CD14-positive monocyte (primary cell): Measurements from ENCODE around the gene MAP6. TPM values are rescaled to one million over a fixed set of nuclear protein-coding genes. Genes with fewer than 3 reads are reported as not detected.

ENCODE experiments used
- DNase-seq, 3 donors: peaks; one replicate each; pipeline ENCODE4 v3.0.0-alpha.2; 2011 to 2022
- H2AFZ ChIP-seq: 2 replicates; pipeline ENCODE4 v1.6.0; 2012; ENCODE audit warnings: mild to moderate bottlenecking, low read depth, low read length, inconsistent platforms; ENCODE audit not compliant: insufficient read depth, poor library complexity, severe bottlenecking
- H3K27ac ChIP-seq, 2 donors: 1 replicate in 1 of 2; 2 replicates in 1 of 2; pipeline ENCODE4 v1.5.1; 2012 to 2013; ENCODE audit warnings: low read length in 2 of 2, control low read depth in 1 of 2, inconsistent platforms in 1 of 2, low read depth in 1 of 2, mild to moderate bottlenecking in 1 of 2
- H3K27me3 ChIP-seq, 2 donors: one replicate each; pipeline versions ENCODE4 v1.6.0 to v1.6.1; 2011 to 2013; ENCODE audit warnings: low read length in 2 of 2; ENCODE audit not compliant: control insufficient read depth in 2 of 2, insufficient read depth in 2 of 2
- H3K36me3 ChIP-seq, 2 donors: replicated peaks in 1 of 2; 1 replicate in 1 of 2; 2 replicates in 1 of 2; pipeline versions ENCODE4 v1.5.1 to v1.6.1; 2012 to 2013; ENCODE audit warnings: low read length in 2 of 2, control low read depth in 1 of 2, inconsistent platforms in 1 of 2, mild to moderate bottlenecking in 1 of 2; ENCODE audit not compliant: insufficient read depth in 2 of 2, control insufficient read depth in 1 of 2
- H3K4me1 ChIP-seq, 2 donors: 1 replicate in 1 of 2; 2 replicates in 1 of 2; pipeline versions ENCODE4 v1.5.1 to v1.6.1; 2012 to 2013; ENCODE audit warnings: low read length in 2 of 2, control low read depth in 1 of 2, inconsistent platforms in 1 of 2, mild to moderate bottlenecking in 1 of 2, moderate library complexity in 1 of 2; ENCODE audit not compliant: insufficient read depth in 2 of 2, control insufficient read depth in 1 of 2
- H3K4me2 ChIP-seq: replicated peaks from 2 replicates; pipeline ENCODE3; 2012; ENCODE audit warnings: low read length, moderate library complexity, mild to moderate bottlenecking; ENCODE audit not compliant: poor library complexity, severe bottlenecking; ENCODE audit errors: extremely low read depth
- H3K4me3 ChIP-seq, 3 experiments: fragments of 200-600 bp in 1 of 3; sonication (generic) in 1 of 3; replicated peaks in 1 of 3; 1 replicate in 2 of 3; 2 replicates in 1 of 3; pipeline ENCODE4 v1.5.1; 2011 to 2013; ENCODE audit warnings: low read length in 3 of 3, mild to moderate bottlenecking in 3 of 3, control low read depth in 2 of 3, low read depth in 2 of 3, inconsistent platforms in 1 of 3, moderate library complexity in 1 of 3
- H3K79me2 ChIP-seq: 2 replicates; pipeline ENCODE4 v1.6.0; 2012; ENCODE audit warnings: mild to moderate bottlenecking, control low read depth, inconsistent platforms, low read length, moderate library complexity; ENCODE audit not compliant: insufficient read depth
- H3K9ac ChIP-seq: 2 replicates; pipeline ENCODE4 v1.6.0; 2017; ENCODE audit warnings: low read length, mild to moderate bottlenecking; ENCODE audit not compliant: insufficient read depth, poor library complexity, severe bottlenecking
- H3K9me3 ChIP-seq, 2 donors: replicated peaks in 1 of 2; 1 replicate in 1 of 2; 2 replicates in 1 of 2; pipeline versions ENCODE4 v1.5.1 to v1.6.1; 2012 to 2013; ENCODE audit warnings: low read length in 2 of 2, control low read depth in 1 of 2; ENCODE audit not compliant: control insufficient read depth in 1 of 2, insufficient read depth in 1 of 2
- H4K20me1 ChIP-seq: 2 replicates; pipeline ENCODE4 v1.6.0; 2012; ENCODE audit warnings: mild to moderate bottlenecking, low read length, control low read depth, moderate library complexity; ENCODE audit not compliant: insufficient read depth
- H3K27ac Mint-ChIP-seq, 7 donors: one replicate each; pipeline ENCODE4 v1.8.0; 2020; ENCODE audit warnings: mild to moderate bottlenecking in 7 of 7, mixed read lengths in 7 of 7, moderate library complexity in 6 of 7, inconsistent platforms in 2 of 7
- H3K27me3 Mint-ChIP-seq, 3 donors: one replicate each; pipeline ENCODE4 v1.8.0; 2021 to 2022; ENCODE audit warnings: low read depth in 3 of 3, mild to moderate bottlenecking in 3 of 3, mixed read lengths in 3 of 3, moderate library complexity in 3 of 3, inconsistent platforms in 1 of 3
- H3K36me3 Mint-ChIP-seq, 2 donors: one replicate each; pipeline ENCODE4 v1.8.0; 2020; ENCODE audit warnings: mixed read lengths in 2 of 2, inconsistent platforms in 1 of 2, mild to moderate bottlenecking in 1 of 2
- H3K4me1 Mint-ChIP-seq: one replicate; pipeline ENCODE4 v1.8.0; 2020; ENCODE audit warnings: mild to moderate bottlenecking, mixed read lengths
- H3K4me3 Mint-ChIP-seq, 2 donors: one replicate each; pipeline ENCODE4 v1.8.0; 2020; ENCODE audit warnings: mild to moderate bottlenecking in 2 of 2, mixed read lengths in 2 of 2, moderate library complexity in 1 of 2
- H3K9me3 Mint-ChIP-seq, 7 donors: one replicate each; pipeline ENCODE4 v1.8.0; 2020 to 2022; ENCODE audit warnings: mixed read lengths in 7 of 7, mild to moderate bottlenecking in 6 of 7, moderate library complexity in 6 of 7, inconsistent platforms in 2 of 7
- CTCF ChIP-seq: fragments of 200-600 bp; IDR thresholded peaks from one replicate; pipeline ENCODE4 v1.8.0; 2022; ENCODE audit warnings: antibody characterized with exemption, mild to moderate bottlenecking
- WGBS: methylation state at CpG from one replicate; pipeline ENCODE4 v1.1.5; 2013; ENCODE audit warnings: missing lambda C conversion rate; ENCODE audit not compliant: insufficient coverage; 5-methylcytosine and 5-hydroxymethylcytosine counted together
- intact Hi-C, 2 donors: fragments of 100-400 bp; cut with micrococcal nuclease; formaldehyde crosslinking; loops; one replicate each; pipeline versions ENCODE4 v1.15.0 to v1.15.1; 2023
- polyA plus RNA-seq, 3 donors: library from polyadenylated mRNA; depleted of rRNA in 1 of 3; unstranded in 2 of 3; stranded (reverse) in 1 of 3; fragments of 300-500 nt in 2 of 3; fragments of >200 nt in 1 of 3; fragmentation: Illumina TruSeq in 2 of 3; gene quantifications; 1 replicate in 2 of 3; 2 replicates in 1 of 3; pipeline ENCODE4 v1.2.3, GENCODE V29; 2012 to 2021

The MAP6 gene
- polyA plus RNA-seq, 3 donors = not detected

- no peak for TF ChIP-seq CTCF
- Mint-ChIP-seq H3K4me3 (no peak overlapping the region), H3K4me1 (peaks cover 10% of the 10 kb centered on the region), H3K27me3 (peaks cover 2 to 10% (median 6%) of the 10 kb centered on the region in 3 donors), H3K36me3 (peaks cover 5% of the 10 kb centered on the region in 2 donors), H3K9me3 (peaks cover 3 to 11% (median 5%) of the 10 kb centered on the region in 7 donors), H3K27ac (no peak overlapping the region)
- DNase-seq = no peak
- intact Hi-C loops = no loop called here
- Histone ChIP-seq H3K36me3 (peaks cover 5 to 7% of the 10 kb centered on the region in 2 donors), H3K4me3 (no peak overlapping the region), H2AFZ (no peak overlapping the region), H3K79me2 (no peaks in the 10 kb centered on the region), H3K4me2 (no peak overlapping the region), H4K20me1 (no peaks in the 10 kb centered on the region), H3K9me3 (peaks cover 0 to 3% of the 10 kb centered on the region in 2 donors), H3K9ac (no peak overlapping the region), H3K27ac (no peak overlapping the region), H3K4me1 (peaks cover 9 to 13% of the 10 kb centered on the region in 2 donors), H3K27me3 (no peaks in the 10 kb centered on the region)
- 95% methylated on average over 11 of the region's 14 CpGs for WGBS
These were observed 97.2 kb downstream of the MAP6 start for GRCh38 chr11:75571625-75572024.

GRCh38 chr11:75570559-75571139 is 98.2 kb downstream of the MAP6 start:
- WGBS = 81% methylated on average over 4 of the region's 9 CpGs
- Mint-ChIP-seq H3K4me1 (peaks cover 2% of the 10 kb centered on the region), H3K36me3 (peaks cover 5% of the 10 kb centered on the region in 2 donors), H3K27me3 (peaks cover under 1 to 3% (median 2%) of the 10 kb centered on the region in 3 donors), H3K27ac (no peak overlapping the region), H3K4me3 (no peak overlapping the region), H3K9me3 (peaks cover 0 to 2% (median 0%) of the 10 kb centered on the region in 7 donors)
- no peak overlapping the region for H2AFZ ChIP-seq
- intact Hi-C loops = no loop called here
- H3K4me2 ChIP-seq = no peak overlapping the region
- no peaks in the 10 kb centered on the region for H3K79me2 ChIP-seq
- H3K27me3 ChIP-seq = no peaks in the 10 kb centered on the region
- H3K27ac ChIP-seq = no peak overlapping the region
- no peaks in the 10 kb centered on the region for H4K20me1 ChIP-seq
- H3K9ac ChIP-seq = no peak overlapping the region
- DNase-seq = no peak
- H3K4me1 ChIP-seq = peaks cover 0 to 4% of the 10 kb centered on the region in 2 donors
- TF ChIP-seq CTCF = no peak
- H3K9me3 ChIP-seq = no peaks in the 10 kb centered on the region
- H3K4me3 ChIP-seq = no peak overlapping the region
- peaks cover 5 to 7% of the 10 kb centered on the region in 2 donors for H3K36me3 ChIP-seq
